Measurements from ENCODE around the gene RIC8A. TPM values are rescaled to one million over a fixed set of nuclear protein-coding genes. Genes with fewer than 3 reads are reported as not detected.

RIC8A gene
- total and polyA plus RNA-seq, 9 of the 15 experiments (the other 6 are each of a cell fraction or from before 2014, with no cell fraction given), result 10.7 to 108 (median 72.1) TPM

- TF ChIP-seq DLX4 (CRISPR knock-in tag; IDR thresholded peaks at IDR 0.05), result no peak
- TF ChIP-seq ZC3H11A (IDR thresholded peaks at IDR 0.05; ENCODE audit: low read depth, low read length), result no peak
- TF ChIP-seq VEZF1 (CRISPR knock-in tag; IDR thresholded peaks at IDR 0.05), result no peak
- 0 out of 2 replicates have a peak, but pooled peaks have one; percentile 14 for TF ChIP-seq CBFA2T2 (conservative IDR thresholded peaks at IDR 0.05)
- no peak for TF ChIP-seq ZNF134 (CRISPR knock-in tag; conservative IDR thresholded peaks at IDR 0.05)
- TF ChIP-seq ZNF318 (IDR thresholded peaks at IDR 0.05; ENCODE audit: borderline replicate concordance in 1 of 2, low read depth in 1 of 2), result no peak; a peak in 1 of 4 replicates
- TF ChIP-seq CTBP1 (IDR thresholded peaks at IDR 0.05; ENCODE audit: borderline replicate concordance), result peak; percentile 45; the same call in 1 of the 2 replicates
- no peak for TF ChIP-seq SRSF3 (IDR thresholded peaks at IDR 0.05; ENCODE audit: insufficient read depth, low read length)
- no peak for TF ChIP-seq TFAM (CRISPR knock-in tag; conservative IDR thresholded peaks at IDR 0.05)
- TF ChIP-seq FOXJ3 (CRISPR knock-in tag; IDR thresholded peaks at IDR 0.05), result no peak
- no peak for TF ChIP-seq ARID1B (IDR thresholded peaks at IDR 0.05)
- 0 out of 2 replicates have a peak, but pooled peaks have one; percentile 17 for TF ChIP-seq MTA3 (IDR thresholded peaks at IDR 0.05; ENCODE audit: borderline replicate concordance)
- no peak for TF ChIP-seq MCM2 (IDR thresholded peaks at IDR 0.05; ENCODE audit: low read depth)
- no peak for TF ChIP-seq BRCA1 (IDR thresholded peaks at IDR 0.05)
- no peak for TF ChIP-seq BRCA1 (CRISPR knock-in tag; IDR thresholded peaks at IDR 0.05)
Measured at GRCh38 chr11:236774-237767, 29.6 kb downstream of the RIC8A start, which contains the start of gene PSMD13 (continued).
